Measurements from ENCODE around the gene CTRB2. TPM values are rescaled to one million over a fixed set of nuclear protein-coding genes. Genes with fewer than 3 reads are reported as not detected.

CTRB2 gene
- polyA plus RNA-seq, 1 of the 3 experiments (the other 2 are of a cell fraction), result not detected

DNA sequence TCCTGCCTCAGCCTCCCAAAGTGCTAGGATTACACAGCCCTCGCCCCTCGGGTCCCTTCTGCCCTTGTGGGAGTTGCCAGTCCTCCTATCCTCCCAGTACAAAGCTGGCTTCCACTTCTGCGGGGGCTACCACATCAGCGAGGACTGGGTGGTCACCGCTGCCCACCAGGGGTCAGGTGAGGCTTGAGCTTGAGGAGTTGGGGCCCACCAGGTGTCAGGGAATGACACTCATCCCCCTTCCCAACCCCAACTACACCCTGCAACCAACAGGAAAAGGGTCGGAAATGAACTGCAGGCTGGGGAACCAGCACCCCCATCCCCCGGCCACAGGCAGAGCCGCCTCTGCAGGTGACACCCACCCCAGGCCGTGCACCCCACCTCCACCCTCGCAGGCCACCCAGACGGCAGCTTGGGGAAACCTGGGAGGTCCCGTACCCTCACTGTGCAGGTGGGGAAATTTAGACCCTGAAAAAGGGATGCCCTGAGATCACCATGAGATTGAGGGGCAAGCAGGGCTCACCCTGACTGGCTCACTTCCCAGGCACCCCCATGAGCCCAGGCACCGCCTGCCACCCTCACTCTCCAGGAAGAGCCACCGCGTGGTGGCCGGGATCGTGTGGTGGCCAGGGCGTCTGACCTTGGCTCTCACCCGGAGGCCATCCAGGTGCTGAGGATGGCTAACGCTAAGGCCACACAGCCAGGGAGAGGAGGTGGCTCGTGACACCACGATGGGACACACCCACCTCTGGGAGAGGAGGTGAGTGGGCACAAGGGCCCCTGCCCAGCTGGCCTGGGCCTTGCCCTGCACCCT, 19.8 kb upstream of the CTRB2 start:
- H2AFZ ChIP-seq (ENCODE audit: low read depth), result no peak overlapping the region
- WGBS (ENCODE audit: low lambda C conversion rate), result 81% methylated on average over 11 of the region's 22 CpGs
- POLR2A ChIA-PET, result no interaction called here

GRCh38 chr16:75225678-75226515, 18.9 kb upstream of the CTRB2 start:
- POLR2A ChIA-PET, result no interaction called here
- CTCF ChIA-PET, result interaction anchor here (0.7 to 3.8 kb wide), 3 partner anchors 26 to 187 kb away, joined by 3 to 18 read pairs (median 3); no protein-coding TSS in a partner anchor
- TF ChIP-seq REST (IDR thresholded peaks at IDR 0.05; ENCODE audit: low read depth, low read length), result no peak
- TF ChIP-seq EZH2phosphoT487 (IDR thresholded peaks at IDR 0.05; ENCODE audit: borderline replicate concordance, low read depth), result no peak
- no peak for TF ChIP-seq ZBTB33 (IDR thresholded peaks at IDR 0.05; ENCODE audit: borderline replicate concordance, low read depth)
- no peak for TF ChIP-seq RXRA (IDR thresholded peaks at IDR 0.05; ENCODE audit: borderline replicate concordance, low read depth)
- TF ChIP-seq YY1 (IDR thresholded peaks at IDR 0.05; ENCODE audit: low read depth), result no peak
- TF ChIP-seq, protein P1, sequence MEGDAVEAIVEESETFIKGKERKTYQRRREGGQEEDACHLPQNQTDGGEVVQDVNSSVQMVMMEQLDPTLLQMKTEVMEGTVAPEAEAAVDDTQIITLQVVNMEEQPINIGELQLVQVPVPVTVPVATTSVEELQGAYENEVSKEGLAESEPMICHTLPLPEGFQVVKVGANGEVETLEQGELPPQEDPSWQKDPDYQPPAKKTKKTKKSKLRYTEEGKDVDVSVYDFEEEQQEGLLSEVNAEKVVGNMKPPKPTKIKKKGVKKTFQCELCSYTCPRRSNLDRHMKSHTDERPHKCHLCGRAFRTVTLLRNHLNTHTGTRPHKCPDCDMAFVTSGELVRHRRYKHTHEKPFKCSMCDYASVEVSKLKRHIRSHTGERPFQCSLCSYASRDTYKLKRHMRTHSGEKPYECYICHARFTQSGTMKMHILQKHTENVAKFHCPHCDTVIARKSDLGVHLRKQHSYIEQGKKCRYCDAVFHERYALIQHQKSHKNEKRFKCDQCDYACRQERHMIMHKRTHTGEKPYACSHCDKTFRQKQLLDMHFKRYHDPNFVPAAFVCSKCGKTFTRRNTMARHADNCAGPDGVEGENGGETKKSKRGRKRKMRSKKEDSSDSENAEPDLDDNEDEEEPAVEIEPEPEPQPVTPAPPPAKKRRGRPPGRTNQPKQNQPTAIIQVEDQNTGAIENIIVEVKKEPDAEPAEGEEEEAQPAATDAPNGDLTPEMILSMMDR (IDR thresholded peaks at IDR 0.05), result no peak

More for the DNA sequence above, 19.8 kb upstream of the CTRB2 start:
- Histone ChIP-seq H3K27me3 (ENCODE audit: insufficient read depth) (no peaks in the 10 kb centered on the region), H3K9me2 (no peaks in the 10 kb centered on the region), H3K9me3 (no peaks in the 10 kb centered on the region), H3K27ac (ENCODE audit: low read depth in 2 of 2, low read length in 1 of 2) (no peak overlapping the region), H3K4me3 (ENCODE audit: low read depth in 2 of 2, low read length in 1 of 2) (no peak overlapping the region), H4K20me1 (ENCODE audit: insufficient read depth) (peaks cover 52% of the 10 kb centered on the region), H3K9ac (no peak overlapping the region), H3K79me2 (ENCODE audit: insufficient read depth) (peaks cover 26% of the 10 kb centered on the region), H3K4me2 (no peak overlapping the region), H3K36me3 (replicated peaks in 1 of 2; ENCODE audit: control insufficient read depth in 1 of 2, insufficient read depth in 2 of 2, low read length in 1 of 2) (peaks cover 35 to 36% of the 10 kb centered on the region in 2 experiments), H3F3A (replicated peaks; ENCODE audit: insufficient read depth) (peaks cover 31% of the 10 kb centered on the region), H3K4me1 (ENCODE audit: control insufficient read depth in 1 of 2, insufficient read depth in 2 of 2, low read depth in 1 of 2, low read length in 1 of 2) (peaks cover 0 to 2% of the 10 kb centered on the region in 2 experiments; a peak in 1 of 4 replicates)
- CTCF ChIA-PET, result interaction anchor here (0.7 to 3.8 kb wide), 4 partner anchors 27 to 186 kb away, joined by 3 to 18 read pairs (median 4); no protein-coding TSS in a partner anchor
- DNase-seq, result no peak
- TF ChIP-seq, protein P2, sequence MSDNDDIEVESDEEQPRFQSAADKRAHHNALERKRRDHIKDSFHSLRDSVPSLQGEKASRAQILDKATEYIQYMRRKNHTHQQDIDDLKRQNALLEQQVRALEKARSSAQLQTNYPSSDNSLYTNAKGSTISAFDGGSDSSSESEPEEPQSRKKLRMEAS (IDR thresholded peaks at IDR 0.05; ENCODE audit: low read depth), result no peak
- TF ChIP-seq RCOR1 (IDR thresholded peaks at IDR 0.05; ENCODE audit: low read length), result no peak
- TF ChIP-seq, protein P1 (IDR thresholded peaks at IDR 0.05), result 0 out of 2 replicates have a peak, but pooled peaks have one; percentile 7
- 0 out of 2 replicates have a peak, but pooled peaks have one; percentile 8 for TF ChIP-seq POLR2AphosphoS5 (IDR thresholded peaks at IDR 0.05; ENCODE audit: low read depth, low read length)
- TF ChIP-seq EP300 (IDR thresholded peaks at IDR 0.05; ENCODE audit: borderline replicate concordance in 1 of 2, low read depth in 1 of 2, low read length in 1 of 2), result no peak
- no peak for TF ChIP-seq CHD2 (IDR thresholded peaks at IDR 0.05; ENCODE audit: low read length, partially characterized antibody)

More at GRCh38 chr16:75225678-75226515, 18.9 kb upstream of the CTRB2 start:
- no peak overlapping the region for H3K27ac ChIP-seq (ENCODE audit: low read depth in 2 of 2, low read length in 1 of 2)
- no peak overlapping the region for H3K4me3 ChIP-seq (ENCODE audit: low read depth in 2 of 2, low read length in 1 of 2)
- peaks cover 0 to 2% of the 10 kb centered on the region in 2 experiments; a peak in 1 of 4 replicates for H3K4me1 ChIP-seq (ENCODE audit: control insufficient read depth in 1 of 2, insufficient read depth in 2 of 2, low read depth in 1 of 2, low read length in 1 of 2)
- H3K9me3 ChIP-seq, result no peaks in the 10 kb centered on the region
- no peak overlapping the region for H2AFZ ChIP-seq (ENCODE audit: low read depth)
- H3K9me2 ChIP-seq, result no peaks in the 10 kb centered on the region
- no peak overlapping the region for H3K4me2 ChIP-seq
- peaks cover 28 to 30% of the 10 kb centered on the region in 2 experiments for H3K36me3 ChIP-seq (replicated peaks in 1 of 2; ENCODE audit: control insufficient read depth in 1 of 2, insufficient read depth in 2 of 2, low read length in 1 of 2)
- WGBS (ENCODE audit: low lambda C conversion rate), result 66% methylated on average over 24 of the region's 26 CpGs
- no peak for DNase-seq
- peaks cover 25% of the 10 kb centered on the region for H3F3A ChIP-seq (replicated peaks; ENCODE audit: insufficient read depth)
- H3K9ac ChIP-seq, result no peak overlapping the region
- H3K79me2 ChIP-seq (ENCODE audit: insufficient read depth), result peaks cover 17% of the 10 kb centered on the region; the same call in 1 of the 2 replicates
- no peaks in the 10 kb centered on the region for H3K27me3 ChIP-seq (ENCODE audit: insufficient read depth)
- H4K20me1 ChIP-seq (ENCODE audit: insufficient read depth), result peaks cover 43% of the 10 kb centered on the region

Measured in SK-N-SH (cell line).